Measurements from ENCODE around the gene ABCB4.

- no peak for TF ChIP-seq CTCF (IDR thresholded peaks at IDR 0.05)
- TF ChIP-seq POLR2A (IDR thresholded peaks at IDR 0.05) = no peak
Observed at GRCh38 chr7:87499494-87499893, 24.0 kb upstream of the ABCB4 start.

Measured in testis (tissue), 2 donors.